ENCODE measurements around the gene ENAM.

DNA sequence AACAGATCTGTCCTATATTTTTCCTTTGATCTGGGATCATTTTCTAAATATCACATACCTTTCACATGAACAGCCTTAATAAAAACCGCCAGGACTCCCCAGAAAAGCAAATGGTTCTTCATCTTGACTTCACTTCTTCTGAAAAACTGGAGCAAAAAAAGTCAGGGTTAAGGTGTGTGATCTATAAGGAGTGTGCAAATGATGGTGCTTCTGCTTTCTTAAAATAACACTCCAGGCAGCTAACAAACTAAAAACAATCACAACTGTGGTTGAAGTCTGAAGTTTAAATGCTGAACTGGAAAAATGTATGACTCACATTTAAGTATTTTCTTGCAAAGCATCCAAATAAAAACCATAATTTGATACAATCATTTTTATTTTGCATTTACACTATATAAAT, 37.8 kb downstream of the ENAM start, which contains the start of gene JCHAIN:
- TF ChIP-seq BACH2 (CRISPR knock-in tag; IDR thresholded peaks at IDR 0.05; ENCODE audit: borderline replicate concordance) (no peak), CSDC2 (CRISPR knock-in tag; IDR thresholded peaks at IDR 0.05) (no peak), PATZ1 (CRISPR knock-in tag; IDR thresholded peaks at IDR 0.05; ENCODE audit: borderline replicate concordance) (no peak), ARNTL (CRISPR knock-in tag; IDR thresholded peaks at IDR 0.05; ENCODE audit: borderline replicate concordance, low read depth) (no peak), RARB (CRISPR knock-in tag; IDR thresholded peaks at IDR 0.05) (no peak), ZFP3 (CRISPR knock-in tag; IDR thresholded peaks at IDR 0.05) (no peak), CSRNP3 (CRISPR knock-in tag; IDR thresholded peaks at IDR 0.05) (no peak), OSR1 (CRISPR knock-in tag; IDR thresholded peaks at IDR 0.05) (no peak), GLIS3 (CRISPR knock-in tag; IDR thresholded peaks at IDR 0.05) (no peak), ZNF8 (CRISPR knock-in tag; IDR thresholded peaks at IDR 0.05) (no peak)
- TF ChIP-seq, protein P1, sequence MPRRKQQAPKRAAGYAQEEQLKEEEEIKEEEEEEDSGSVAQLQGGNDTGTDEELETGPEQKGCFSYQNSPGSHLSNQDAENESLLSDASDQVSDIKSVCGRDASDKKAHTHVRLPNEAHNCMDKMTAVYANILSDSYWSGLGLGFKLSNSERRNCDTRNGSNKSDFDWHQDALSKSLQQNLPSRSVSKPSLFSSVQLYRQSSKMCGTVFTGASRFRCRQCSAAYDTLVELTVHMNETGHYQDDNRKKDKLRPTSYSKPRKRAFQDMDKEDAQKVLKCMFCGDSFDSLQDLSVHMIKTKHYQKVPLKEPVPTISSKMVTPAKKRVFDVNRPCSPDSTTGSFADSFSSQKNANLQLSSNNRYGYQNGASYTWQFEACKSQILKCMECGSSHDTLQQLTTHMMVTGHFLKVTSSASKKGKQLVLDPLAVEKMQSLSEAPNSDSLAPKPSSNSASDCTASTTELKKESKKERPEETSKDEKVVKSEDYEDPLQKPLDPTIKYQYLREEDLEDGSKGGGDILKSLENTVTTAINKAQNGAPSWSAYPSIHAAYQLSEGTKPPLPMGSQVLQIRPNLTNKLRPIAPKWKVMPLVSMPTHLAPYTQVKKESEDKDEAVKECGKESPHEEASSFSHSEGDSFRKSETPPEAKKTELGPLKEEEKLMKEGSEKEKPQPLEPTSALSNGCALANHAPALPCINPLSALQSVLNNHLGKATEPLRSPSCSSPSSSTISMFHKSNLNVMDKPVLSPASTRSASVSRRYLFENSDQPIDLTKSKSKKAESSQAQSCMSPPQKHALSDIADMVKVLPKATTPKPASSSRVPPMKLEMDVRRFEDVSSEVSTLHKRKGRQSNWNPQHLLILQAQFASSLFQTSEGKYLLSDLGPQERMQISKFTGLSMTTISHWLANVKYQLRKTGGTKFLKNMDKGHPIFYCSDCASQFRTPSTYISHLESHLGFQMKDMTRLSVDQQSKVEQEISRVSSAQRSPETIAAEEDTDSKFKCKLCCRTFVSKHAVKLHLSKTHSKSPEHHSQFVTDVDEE (CRISPR knock-in tag; IDR thresholded peaks at IDR 0.05), result no peak
- TF ChIP-seq, protein P2, sequence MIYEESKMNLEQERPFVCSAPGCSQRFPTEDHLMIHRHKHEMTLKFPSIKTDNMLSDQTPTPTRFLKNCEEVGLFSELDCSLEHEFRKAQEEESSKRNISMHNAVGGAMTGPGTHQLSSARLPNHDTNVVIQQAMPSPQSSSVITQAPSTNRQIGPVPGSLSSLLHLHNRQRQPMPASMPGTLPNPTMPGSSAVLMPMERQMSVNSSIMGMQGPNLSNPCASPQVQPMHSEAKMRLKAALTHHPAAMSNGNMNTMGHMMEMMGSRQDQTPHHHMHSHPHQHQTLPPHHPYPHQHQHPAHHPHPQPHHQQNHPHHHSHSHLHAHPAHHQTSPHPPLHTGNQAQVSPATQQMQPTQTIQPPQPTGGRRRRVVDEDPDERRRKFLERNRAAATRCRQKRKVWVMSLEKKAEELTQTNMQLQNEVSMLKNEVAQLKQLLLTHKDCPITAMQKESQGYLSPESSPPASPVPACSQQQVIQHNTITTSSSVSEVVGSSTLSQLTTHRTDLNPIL (CRISPR knock-in tag; IDR thresholded peaks at IDR 0.05; ENCODE audit: low read depth), result no peak
- TF ChIP-seq, protein P3, sequence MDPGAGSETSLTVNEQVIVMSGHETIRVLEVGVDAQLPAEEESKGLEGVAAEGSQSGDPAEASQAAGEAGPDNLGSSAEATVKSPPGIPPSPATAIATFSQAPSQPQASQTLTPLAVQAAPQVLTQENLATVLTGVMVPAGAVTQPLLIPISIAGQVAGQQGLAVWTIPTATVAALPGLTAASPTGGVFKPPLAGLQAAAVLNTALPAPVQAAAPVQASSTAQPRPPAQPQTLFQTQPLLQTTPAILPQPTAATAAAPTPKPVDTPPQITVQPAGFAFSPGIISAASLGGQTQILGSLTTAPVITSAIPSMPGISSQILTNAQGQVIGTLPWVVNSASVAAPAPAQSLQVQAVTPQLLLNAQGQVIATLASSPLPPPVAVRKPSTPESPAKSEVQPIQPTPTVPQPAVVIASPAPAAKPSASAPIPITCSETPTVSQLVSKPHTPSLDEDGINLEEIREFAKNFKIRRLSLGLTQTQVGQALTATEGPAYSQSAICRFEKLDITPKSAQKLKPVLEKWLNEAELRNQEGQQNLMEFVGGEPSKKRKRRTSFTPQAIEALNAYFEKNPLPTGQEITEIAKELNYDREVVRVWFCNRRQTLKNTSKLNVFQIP (CRISPR knock-in tag; IDR thresholded peaks at IDR 0.05; ENCODE audit: borderline replicate concordance, low read depth), result no peak

Measured in SK-N-SH treated with all-trans-retinoic acid at 6 μM for 48 hours (cell line).